Stimulated activated CD8-positive, alpha-beta memory T cell treated with anti-CD3 and anti-CD28 coated beads, Interleukin-7, amount 100 ng/mL, for 48 hours (primary cell): ENCODE results near the gene ZPLD1.

ENCODE experiments used
- DNase-seq, 2 donors: peaks; one replicate each; pipeline ENCODE4 v3.0.0-alpha.2; 2020; ENCODE audit warnings: low read depth in 1 of 2; ENCODE audit errors: extremely low read depth in 1 of 2

ZPLD1 gene

DNA sequence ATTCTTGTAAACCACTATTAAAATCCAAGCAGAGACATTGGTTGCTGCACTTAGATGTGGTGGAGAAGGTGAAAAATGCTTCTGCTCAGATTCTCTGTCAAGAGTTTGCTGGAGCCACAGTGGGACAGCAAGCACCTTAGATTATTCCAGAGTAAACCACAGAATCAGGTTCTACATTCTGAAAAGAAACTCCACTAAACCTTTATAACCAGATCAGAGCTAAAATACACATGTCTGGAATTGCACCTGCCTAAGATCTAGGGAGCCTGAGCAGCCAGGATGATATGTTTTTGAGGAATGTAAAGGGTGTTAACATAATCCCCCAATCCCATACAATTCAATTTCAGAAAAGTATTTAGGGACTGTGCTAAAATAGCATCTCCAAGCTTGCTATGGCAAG is at the start of gene ZPLD1:
Gene ZPLD1 (plus strand): TSS at position 301 of the 400 bp plus-strand sequence. CDS start 3,473 bp downstream, outside the sequence.
- no peak for DNase-seq

DNA sequence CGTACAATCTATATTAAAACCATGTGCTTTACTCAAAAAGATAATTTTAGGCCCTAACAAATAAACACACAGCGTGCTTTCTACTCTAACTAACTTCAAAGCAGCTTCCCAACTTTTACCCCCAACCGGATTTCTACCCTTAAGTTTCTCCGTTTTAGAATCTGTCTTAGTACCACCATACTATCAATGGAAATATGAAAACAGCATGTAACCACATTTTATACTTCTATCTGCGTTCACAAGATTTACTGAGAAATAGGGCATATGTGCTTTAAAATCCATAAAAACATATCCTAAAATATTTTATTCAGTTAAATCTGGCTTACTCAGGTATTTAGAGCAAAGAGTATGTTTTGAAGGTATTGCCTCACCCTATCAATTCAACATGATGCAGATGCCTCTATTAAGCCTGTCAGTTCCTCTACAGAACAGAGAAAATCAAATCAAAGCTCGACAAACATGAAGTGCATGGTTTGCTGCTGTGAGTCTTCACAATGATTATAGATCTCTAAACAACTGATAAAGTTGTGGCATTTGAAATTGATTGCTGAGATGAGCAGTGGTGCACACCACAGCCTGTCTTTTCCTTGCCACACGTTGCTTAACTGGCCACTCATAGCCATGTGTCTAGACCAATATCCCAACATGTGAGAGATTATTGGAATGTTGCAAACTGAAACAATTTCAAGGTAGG is 44.5 kb upstream of the ZPLD1 start:
- DNase-seq = no peak

DNA sequence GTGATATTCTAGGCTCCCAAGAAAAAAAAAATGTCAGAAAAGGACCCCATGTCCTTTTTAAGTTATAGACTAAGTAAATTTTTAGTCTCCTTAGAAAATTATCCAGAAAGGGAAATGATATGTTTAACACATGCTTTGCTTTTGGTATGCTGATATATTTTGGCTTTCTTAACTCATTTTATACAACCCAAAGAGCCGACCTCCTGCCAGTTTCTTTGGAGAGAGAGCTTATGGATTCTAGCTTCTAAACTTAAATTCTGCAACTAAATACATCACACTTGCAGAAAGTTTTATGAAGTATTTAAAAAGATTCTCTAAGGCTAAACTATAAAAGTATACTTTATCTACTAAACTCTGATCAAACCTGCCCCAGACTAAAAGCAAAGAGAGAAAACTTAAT is 43.9 kb upstream of the ZPLD1 start:
- no peak for DNase-seq

DNA sequence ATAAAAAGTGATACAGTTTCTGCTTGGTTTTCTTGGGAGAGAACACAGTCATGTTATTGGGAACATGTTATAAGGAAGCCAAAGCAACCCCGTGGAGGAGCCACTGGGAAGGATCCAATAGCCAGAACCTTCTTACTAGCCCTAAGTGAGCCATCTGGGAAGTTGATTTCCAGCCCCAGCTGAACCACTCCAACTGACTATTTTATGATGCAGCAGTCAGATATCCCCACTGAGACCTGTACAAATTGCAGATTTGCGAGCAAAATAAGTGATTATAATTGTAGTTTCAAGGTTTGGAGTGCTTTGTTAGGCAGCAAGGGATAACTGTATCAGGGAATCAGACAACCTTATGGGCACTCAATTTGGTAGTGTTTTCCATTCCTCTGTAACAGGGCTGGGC is 43.3 kb upstream of the ZPLD1 start:
- no peak for DNase-seq

DNA sequence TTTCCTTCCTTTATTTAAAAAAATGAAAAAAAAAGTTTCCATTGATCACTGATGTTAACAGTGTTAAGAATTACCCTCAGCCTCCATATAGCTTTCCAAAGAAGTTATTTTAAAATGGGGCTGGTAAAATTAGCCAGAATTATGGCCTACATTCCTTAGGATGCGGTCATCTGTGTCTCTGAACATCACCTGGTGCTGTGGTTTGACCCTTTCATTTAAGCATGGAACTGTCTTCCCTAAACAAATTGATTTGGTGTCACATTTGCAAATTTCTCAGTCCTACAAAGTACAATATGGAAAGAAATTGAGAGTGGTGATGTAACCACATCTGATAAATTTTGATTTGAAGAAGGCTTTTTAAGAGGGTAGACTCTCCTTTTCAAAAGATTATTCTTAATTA is 40.3 kb upstream of the ZPLD1 start:
- no peak for DNase-seq

DNA sequence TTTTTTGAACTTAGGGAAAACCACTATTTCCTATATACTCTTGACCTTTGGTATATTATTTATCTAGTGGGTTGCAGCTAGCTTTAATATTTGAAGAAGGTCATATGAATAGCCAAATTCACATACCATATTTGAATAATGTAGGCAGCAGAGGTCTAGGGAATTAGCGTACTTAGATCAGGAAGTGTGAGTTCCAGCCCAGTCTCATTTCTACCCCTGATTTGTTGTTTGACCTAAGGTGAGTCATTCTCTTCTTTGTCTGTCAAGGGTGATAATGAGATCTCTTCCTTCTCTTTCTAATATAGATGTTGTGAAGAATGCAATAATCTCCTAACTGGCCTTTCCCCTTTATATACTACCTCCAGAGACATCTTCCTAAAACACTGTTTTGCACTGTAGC is 36.6 kb upstream of the ZPLD1 start:
- DNase-seq = no peak

DNA sequence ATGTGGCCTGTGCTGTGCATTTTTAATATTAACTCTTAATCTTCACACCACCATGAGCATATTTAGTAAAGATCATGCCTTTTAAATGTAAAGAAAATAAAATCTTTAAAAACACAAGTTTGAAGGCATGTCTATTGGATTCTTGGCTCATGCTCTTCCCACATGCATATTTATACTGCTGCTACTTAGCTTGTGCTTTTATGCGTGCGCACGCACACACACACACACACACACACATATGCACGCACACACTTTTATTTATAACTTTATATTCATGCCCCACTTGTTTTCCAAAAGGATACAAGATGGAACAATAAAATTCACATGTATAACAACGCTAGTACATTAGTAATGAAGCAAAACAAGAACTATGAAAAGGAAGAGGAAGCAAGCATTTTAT is 36.1 kb upstream of the ZPLD1 start:
- no peak for DNase-seq

DNA sequence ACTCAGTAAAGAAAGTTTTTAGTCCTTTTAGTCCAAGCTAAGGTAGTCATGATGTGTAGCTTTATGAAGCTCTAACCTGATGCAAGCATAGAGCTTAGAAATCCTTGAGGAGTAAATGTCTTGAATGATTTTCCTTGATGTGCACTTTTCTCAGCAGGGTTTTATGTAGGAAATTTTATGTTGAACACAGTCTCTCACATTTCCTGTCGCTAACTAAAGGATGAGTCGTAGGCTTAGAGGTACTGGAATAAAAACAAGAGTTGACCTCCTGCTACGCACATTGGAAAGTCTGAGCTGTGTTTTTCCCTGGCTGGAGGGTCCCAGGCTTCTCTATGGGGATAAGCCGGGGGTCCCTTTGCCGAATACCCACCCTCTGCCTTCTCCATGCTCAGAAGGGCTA is 34.7 kb upstream of the ZPLD1 start:
- DNase-seq = no peak

DNA sequence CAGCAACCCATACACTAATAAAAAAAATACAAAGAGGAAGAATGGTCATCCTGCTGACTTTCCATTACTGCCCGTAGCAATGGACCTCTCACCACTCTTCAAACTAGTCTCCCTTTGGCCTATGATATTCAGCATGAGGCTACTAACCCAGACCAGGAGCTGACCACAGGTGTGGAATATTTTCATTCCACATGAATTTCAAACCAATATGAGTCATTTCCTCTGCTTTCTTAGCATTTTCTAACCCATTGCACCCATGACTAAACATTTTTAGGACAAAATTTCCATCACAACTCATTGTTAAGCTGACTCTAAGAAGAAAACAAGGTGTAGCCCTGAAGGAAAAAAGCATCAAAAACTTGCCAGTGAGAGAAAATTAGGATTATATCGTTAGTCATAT is 34.0 kb upstream of the ZPLD1 start:
- no peak for DNase-seq

DNA sequence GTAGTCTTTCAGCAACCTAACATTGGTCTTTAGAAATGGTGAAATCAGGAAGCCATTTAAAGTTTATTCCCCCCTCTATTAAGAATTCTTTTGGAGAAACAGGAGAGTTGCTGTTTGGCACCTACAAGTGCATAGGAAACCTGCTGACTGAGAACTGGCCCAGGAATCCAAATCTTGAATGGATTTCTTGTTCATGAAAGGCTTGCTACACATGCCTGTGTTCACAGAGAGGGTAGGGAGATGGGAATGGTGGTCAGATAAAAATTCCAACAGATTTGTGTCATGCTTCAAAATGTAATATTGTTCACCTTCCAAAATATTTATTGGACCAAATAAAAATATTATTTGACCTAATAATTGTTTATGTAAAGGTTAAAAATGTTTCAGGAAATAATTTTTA is 24.2 kb upstream of the ZPLD1 start:
- DNase-seq = no peak

DNA sequence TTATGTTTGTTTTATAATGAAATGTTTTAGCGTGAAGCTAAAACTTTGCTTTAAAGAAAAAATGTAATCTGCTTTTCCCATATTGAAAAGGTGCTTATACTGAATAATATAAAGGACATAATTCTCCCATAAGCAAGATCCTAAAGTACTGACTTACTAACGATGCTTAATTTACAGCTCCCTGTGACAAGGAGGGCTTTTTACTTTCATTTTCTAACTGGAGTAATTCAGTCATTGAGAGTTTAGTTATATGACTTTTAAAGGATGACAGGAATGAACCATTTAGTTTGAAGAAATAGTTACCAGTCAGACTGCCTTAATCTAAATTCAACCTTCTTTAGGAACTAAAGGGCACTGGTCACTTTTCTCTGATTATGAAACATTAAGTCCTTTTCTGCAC is 19.3 kb upstream of the ZPLD1 start:
- DNase-seq = no peak

DNA sequence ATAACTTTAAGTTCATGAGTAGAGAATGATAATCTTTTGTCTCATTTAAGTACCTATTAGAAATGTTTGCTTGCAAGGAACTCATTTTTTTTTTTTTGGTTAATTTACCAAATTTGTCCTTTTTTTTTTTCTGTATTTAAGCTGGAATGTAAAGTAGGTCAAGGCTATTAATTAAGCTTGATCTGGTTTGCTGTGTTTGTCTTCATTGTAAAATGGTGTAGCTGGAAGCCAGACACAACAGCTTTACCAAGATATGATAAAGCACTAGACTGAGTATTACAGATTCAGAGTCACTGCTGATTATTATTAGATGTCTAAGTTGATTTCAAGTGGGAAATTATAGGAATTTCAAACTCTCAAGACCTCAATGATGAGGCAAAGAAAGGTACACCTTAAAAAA is 15.0 kb upstream of the ZPLD1 start:
- DNase-seq = no peak

DNA sequence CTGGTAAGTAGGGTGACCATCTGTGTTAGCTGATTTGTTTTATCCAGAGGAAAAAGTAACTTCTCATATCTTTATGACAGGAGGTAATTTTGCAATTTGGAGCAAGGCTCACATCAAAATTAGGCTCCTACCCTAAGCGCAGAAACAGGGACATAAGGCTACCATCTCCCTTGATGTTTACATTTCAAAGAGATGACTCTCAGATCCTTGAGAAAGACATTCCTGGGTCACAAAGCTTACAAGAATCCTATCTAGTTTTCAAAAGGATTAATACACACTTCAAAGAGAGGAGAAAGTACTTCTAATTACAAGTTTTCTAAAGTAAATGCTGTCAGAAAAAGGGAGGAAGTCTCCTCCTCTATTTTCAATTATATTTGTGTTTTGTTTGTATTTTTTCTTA is 7.0 kb downstream of the ZPLD1 start:
- DNase-seq = no peak

DNA sequence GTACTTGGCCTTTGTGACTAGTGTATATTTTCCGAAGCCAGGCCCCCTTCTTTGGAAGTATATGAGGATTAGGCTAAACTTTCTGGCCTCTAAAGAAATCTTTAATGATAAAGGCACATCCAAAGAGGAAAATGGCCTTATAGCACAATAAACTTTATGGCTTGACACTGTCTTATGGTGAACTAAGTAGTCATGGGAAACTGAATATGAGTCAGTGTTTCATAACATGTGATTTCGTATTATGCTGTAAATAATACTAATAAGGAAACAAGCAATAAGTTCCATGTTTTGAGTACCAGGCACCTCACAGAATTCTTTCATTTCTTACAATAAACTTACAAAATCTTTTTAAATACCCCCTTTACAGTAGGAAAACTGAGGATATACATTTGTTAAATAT is 8.2 kb downstream of the ZPLD1 start:
- DNase-seq = no peak

DNA sequence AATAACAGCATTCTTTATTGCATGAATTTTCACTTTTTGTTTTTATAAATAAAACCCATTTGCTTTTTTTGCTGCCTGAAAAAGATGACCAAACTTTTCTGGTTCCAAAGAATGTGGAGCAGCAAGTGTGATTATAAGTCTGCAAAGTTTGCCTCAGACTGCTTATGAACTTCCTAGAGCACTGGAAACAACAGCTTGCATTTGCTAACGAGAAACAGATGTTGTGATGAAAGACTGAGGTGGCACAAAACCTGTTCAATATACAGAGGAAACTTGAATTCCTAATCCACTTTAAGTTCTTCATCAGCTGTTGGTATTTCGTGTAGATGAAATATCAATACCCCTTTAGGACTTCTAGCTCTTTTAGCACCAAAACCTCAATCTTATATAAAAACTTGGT is 9.3 kb downstream of the ZPLD1 start:
- DNase-seq = no peak

DNA sequence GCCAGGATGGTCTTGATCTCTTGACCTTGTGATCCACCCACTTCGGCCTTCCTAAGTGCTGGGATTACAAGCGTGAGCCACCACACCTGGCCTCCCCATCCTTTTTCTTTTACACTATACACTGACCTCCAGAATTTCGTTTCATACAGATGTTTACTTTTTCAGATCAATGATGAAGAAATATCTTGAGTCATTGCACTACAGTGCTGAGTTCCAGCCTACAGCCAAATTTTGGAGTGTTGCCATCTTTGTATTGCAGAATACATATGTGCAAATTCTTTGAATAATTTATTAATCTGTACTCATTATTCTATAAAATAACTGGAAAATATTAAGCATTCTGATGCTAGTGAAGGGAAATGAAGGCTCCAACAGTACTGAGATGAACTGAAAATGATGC is 12.5 kb downstream of the ZPLD1 start:
- no peak for DNase-seq

DNA sequence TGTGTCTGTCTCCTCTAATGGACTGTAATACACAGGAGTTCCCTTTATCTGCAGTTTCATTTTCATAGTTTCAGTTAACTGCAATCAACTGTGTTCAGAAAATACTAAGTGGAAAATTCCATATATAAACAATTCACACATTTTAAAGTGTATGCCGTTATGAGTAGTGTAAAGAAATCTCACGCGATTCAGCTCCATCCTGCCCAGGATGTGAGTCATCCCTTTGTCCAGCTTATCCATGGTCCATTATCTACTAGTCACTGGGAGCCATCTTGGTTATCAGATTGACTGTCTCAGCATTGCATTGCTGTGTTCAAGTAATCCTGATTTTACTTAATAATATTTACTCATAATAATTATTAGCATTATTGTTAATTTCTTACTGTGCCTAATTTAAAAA is 14.5 kb downstream of the ZPLD1 start:
- DNase-seq = no peak

DNA sequence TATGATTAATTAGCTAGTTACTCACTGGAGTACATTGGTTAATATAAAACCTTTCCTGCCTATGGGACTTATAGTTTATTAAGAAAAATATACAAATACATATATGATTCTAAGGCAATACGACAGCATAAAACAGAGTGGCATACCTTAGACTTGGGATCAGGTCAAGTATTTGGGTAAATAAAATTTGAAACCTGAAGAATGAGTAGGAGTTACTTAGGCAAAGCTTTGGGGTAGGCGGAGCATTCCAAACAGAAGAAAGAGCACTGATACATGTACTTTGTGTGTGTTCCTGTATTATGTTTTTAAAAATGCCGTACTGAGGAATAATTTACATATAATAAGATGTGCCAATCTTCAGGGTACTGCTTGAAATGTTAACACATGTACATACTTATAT is 15.1 kb downstream of the ZPLD1 start:
- no peak for DNase-seq

DNA sequence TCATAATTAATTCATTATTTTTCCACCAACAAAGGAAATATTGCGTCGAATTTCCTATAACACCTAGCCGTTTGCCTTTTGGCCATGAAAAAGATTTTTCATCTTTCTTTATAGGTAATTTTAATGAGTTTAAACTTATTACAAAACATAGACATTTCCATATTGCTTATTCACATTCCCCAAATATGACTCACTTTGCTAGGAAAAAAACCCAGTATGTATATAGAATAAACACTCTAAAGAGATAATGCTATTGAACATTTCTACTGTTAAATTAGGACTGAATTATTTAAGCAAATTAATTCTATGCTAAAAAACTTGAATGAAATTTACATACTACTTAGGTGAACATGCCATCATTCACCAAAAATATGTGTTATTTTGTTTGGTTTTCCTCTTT is 16.2 kb downstream of the ZPLD1 start:
- DNase-seq = no peak

DNA sequence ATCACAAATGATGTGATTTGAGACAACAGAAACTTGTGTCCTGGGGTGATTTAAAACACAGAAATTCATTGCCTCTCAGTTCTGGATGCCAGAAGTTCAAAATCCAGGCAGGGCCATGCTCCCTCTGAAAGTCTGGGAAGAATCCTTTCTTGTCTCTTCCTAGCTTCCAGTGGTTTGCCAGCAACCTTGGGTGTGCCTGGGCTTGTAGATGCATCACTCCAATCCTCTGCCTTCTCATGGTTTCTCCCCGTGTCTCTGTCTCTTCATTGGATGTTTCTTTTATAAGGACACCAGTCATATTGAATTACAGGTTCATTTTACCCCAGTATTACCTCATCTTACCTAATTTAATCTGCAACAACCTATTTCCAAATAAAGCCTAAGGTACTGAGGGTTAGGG is 16.7 kb downstream of the ZPLD1 start:
- DNase-seq = no peak

DNA sequence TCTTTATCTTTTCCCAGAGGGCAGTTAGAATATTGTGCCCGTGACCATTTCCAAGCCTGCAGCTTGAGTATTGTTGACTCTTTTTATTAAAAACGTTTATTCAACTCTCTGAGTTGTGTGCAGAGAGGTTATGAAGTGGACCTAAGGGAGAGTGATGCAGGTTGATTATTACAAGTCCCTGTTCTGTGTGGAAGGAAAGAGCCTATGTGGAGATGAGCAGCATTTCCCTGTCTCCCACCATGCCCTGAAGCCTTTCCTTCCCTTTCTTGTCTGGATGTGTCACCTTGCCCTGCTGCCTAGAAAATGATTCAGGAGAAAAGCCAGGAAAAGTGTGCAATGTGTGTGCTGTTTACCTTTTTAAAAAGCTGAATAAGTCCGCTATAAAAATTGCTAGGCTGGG is 19.4 kb downstream of the ZPLD1 start:
- DNase-seq = no peak

DNA sequence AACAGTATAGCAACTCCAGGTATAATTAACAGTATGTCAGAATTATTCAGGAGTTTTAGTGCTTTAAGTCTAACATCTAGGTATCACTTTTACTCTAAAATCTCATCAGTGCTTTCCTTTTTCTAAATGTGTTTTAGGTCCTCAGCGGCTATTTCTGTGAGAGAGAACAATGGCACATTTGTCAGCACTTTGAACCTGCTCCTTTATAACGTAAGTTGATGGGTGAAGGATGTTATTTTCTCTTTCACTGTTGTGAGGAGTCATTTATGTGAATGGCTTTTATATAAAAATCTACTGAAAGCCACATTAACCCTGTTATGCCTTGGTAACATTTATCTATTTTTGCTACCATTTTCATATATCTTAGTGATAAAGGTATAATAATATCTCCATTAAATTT is 22.8 kb downstream of the ZPLD1 start:
- no peak for DNase-seq

DNA sequence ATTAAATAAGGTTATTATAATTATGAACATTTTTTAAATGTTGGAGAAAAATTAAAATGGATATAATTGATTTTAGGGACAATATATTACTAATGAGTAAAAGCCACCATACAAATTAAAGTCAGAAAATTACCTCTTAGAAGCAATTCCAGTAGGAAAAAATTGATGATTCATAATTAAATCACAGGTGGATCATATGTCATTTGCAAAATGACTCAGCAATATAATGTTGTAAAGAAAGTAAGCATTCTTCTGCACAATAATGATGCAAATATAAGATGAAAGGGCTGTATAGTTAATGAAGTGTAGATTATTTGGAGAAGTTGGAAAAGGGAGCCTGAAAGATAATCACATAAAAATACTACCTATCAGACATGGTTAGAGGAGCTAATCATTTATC is 25.8 kb downstream of the ZPLD1 start:
- no peak for DNase-seq
